SJSA1 (cell line): Measurements from ENCODE around the gene MEOX1. TPM values are rescaled to one million over a fixed set of nuclear protein-coding genes. Genes with fewer than 3 reads are reported as not detected.

Experiments used
- DNase-seq, 2 experiments: peaks; one replicate each; pipeline ENCODE4 v3.0.0-alpha.2; 2015 to 2020; ENCODE audit warnings: low spot score in 2 of 2, low read depth in 1 of 2
- H3K27ac ChIP-seq: fragments of 250-450 bp; sonication (Bioruptor Pico); 2 replicates; pipeline ENCODE4 v1.5.1; 2020; ENCODE audit warnings: mild to moderate bottlenecking, moderate library complexity
- H3K27me3 ChIP-seq: fragments of 250-450 bp; sonication (Bioruptor Pico); replicated peaks from 2 replicates; pipeline ENCODE4 v1.5.1; 2020; ENCODE audit warnings: mild to moderate bottlenecking, moderate library complexity
- H3K36me3 ChIP-seq: fragments of 250-450 bp; sonication (Bioruptor Pico); 2 replicates; pipeline ENCODE4 v1.5.1; 2020; ENCODE audit warnings: mild to moderate bottlenecking
- H3K4me1 ChIP-seq: fragments of 250-450 bp; sonication (Bioruptor Pico); replicated peaks from 2 replicates; pipeline ENCODE4 v1.6.1; 2021; ENCODE audit warnings: mild to moderate bottlenecking
- H3K4me3 ChIP-seq: fragments of 250-450 bp; sonication (Bioruptor Pico); 2 replicates; pipeline ENCODE4 v1.5.1; 2020; ENCODE audit warnings: mild to moderate bottlenecking
- H3K9me3 ChIP-seq: fragments of 250-450 bp; sonication (Bioruptor Pico); replicated peaks from 2 replicates; pipeline ENCODE4 v1.5.1; 2020; ENCODE audit warnings: mild to moderate bottlenecking
- total RNA-seq: library from RNA; depleted of rRNA; stranded (reverse); fragments of >200 nt; shearing (Covaris generic); gene quantifications from 2 replicates; pipeline ENCODE4 v1.2.3, GENCODE V29; 2014; rRNA removed

MEOX1 gene
- total RNA-seq, 1 experiment from 2014 or later, result not detected

- no peak for DNase-seq
- no peaks in the 10 kb centered on the region for H3K36me3 ChIP-seq
- peaks cover 8% of the 10 kb centered on the region for H3K4me1 ChIP-seq
- no peaks in the 10 kb centered on the region for H3K27me3 ChIP-seq
- no peaks in the 10 kb centered on the region for H3K9me3 ChIP-seq
- no peak overlapping the region for H3K4me3 ChIP-seq
- no peak overlapping the region for H3K27ac ChIP-seq
Observed at GRCh38 chr17:43598357-43599045, 63.2 kb downstream of the MEOX1 start.

GRCh38 chr17:43597624-43598356 lies 63.9 kb downstream of the MEOX1 start:
- Histone ChIP-seq H3K36me3 (no peaks in the 10 kb centered on the region), H3K4me1 (peaks cover 11% of the 10 kb centered on the region), H3K27me3 (no peaks in the 10 kb centered on the region), H3K27ac (no peak overlapping the region), H3K4me3 (no peak overlapping the region), H3K9me3 (no peaks in the 10 kb centered on the region)
- DNase-seq, result no peak

GRCh38 chr17:43595466-43595865 lies 66.3 kb downstream of the MEOX1 start:
- H3K4me3 ChIP-seq, result no peak overlapping the region
- no peaks in the 10 kb centered on the region for H3K36me3 ChIP-seq
- H3K27me3 ChIP-seq, result no peaks in the 10 kb centered on the region
- H3K27ac ChIP-seq, result no peak overlapping the region
- H3K4me1 ChIP-seq, result peaks cover 34% of the 10 kb centered on the region
- DNase-seq, result no peak
- no peaks in the 10 kb centered on the region for H3K9me3 ChIP-seq

DNA sequence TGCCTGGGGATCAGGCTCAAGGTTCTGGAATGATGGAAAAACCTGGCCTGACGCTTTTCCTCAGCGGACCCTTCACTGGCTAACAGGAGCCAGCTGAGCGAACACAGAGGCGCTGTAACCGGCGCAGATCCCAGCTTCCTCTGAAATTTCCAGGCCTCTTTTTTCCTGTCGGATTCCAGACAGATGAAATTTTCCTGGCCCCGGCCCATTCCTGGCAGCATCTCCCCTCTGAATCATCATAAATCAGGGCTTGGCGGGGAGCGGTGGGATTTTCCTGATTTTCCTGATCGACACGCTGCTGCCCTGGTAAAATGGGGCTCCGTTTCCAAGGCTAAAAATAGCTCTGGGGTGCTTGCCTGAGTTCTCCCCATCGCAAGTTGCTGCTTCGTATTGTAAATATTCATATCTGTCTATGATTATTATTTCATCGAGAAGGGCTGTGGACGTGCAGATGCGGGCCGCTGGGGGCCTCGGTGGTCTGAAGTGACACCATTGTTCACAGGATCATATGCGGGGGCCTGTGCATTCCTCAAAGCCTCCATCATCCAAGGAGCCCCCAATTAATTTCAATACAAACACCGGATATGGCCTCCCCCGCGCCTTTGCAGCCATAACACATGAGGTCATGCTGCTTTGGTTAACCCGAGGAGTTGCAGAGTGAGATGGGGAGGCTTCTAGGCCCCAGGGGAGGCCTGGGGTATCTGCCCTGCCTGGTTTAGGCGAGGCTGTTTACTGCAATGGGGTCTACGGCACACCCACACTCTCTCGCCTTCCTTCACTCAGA lies 69.8 kb downstream of the MEOX1 start:
- Histone ChIP-seq H3K4me1 (peaks cover 26% of the 10 kb centered on the region), H3K9me3 (no peaks in the 10 kb centered on the region), H3K4me3 (no peak overlapping the region), H3K27me3 (no peaks in the 10 kb centered on the region), H3K27ac (peak overlapping the region; percentile 97), H3K36me3 (no peaks in the 10 kb centered on the region)
- peak; percentile 92 to 94 for DNase-seq

GRCh38 chr17:43591001-43591400 lies 70.7 kb downstream of the MEOX1 start:
- no peaks in the 10 kb centered on the region for H3K36me3 ChIP-seq
- no peaks in the 10 kb centered on the region for H3K27me3 ChIP-seq
- peaks cover 26% of the 10 kb centered on the region for H3K4me1 ChIP-seq
- no peaks in the 10 kb centered on the region for H3K9me3 ChIP-seq
- no peak for DNase-seq
- peak overlapping the region; percentile 97 for H3K27ac ChIP-seq
- H3K4me3 ChIP-seq, result no peak overlapping the region

Other genes starting within 250 kb of the MEOX1 start
- gene DHX8, start 177.9 kb downstream of the MEOX1 start, total RNA-seq, result 75.2 and 81.7 TPM in 2 replicates
- gene ETV4, start 115.6 kb downstream of the MEOX1 start, total RNA-seq, result 7.2 and 16.8 TPM in 2 replicates
- 0.37 TPM in 1 of 2 replicates, not detected in the other for gene SOST, start 96.9 kb upstream of the MEOX1 start, total RNA-seq
- 39.7 and 55.1 TPM in 2 replicates for gene DUSP3, start 117.1 kb upstream of the MEOX1 start, total RNA-seq
- gene CFAP97D1, start 118.5 kb upstream of the MEOX1 start, total RNA-seq, result not detected in 2 replicates
- 2.4 and 6.4 TPM in 2 replicates for gene MPP3, start 171.2 kb upstream of the MEOX1 start, total RNA-seq
- gene CD300LG, start 185.3 kb upstream of the MEOX1 start, total RNA-seq, result not detected in 2 replicates
- gene MPP2, start 245.6 kb upstream of the MEOX1 start, total RNA-seq, result 0.13 and 1.2 TPM in 2 replicates